Measurements from ENCODE around the gene MECR.

The MECR gene

GRCh38 chr1:29230553-29231378 is at the start of gene MECR:
TSS of gene MECR (minus strand) at chr1:29230934. CDS start at chr1:29230906, 28 bp downstream.
- DNase-seq: peak; percentile 85

GRCh38 chr1:29279951-29280391 is 49.2 kb upstream of the MECR start:
- no peak for DNase-seq

GRCh38 chr1:29279406-29279805 is 48.7 kb upstream of the MECR start:
- DNase-seq: no peak

- no peak for DNase-seq
Observed at GRCh38 chr1:29278124-29278523, 47.4 kb upstream of the MECR start.

GRCh38 chr1:29275435-29275834 is 44.7 kb upstream of the MECR start:
- DNase-seq: no peak

GRCh38 chr1:29272147-29272907 is 41.6 kb upstream of the MECR start:
- no peak for DNase-seq

GRCh38 chr1:29271724-29272123 is 41.0 kb upstream of the MECR start:
- no peak for DNase-seq

- no peak for DNase-seq
Observed at GRCh38 chr1:29270929-29271521, 40.3 kb upstream of the MECR start.

GRCh38 chr1:29269382-29269781 is 38.6 kb upstream of the MECR start:
- DNase-seq: no peak

- DNase-seq: no peak
Observed at GRCh38 chr1:29267321-29268070, 36.8 kb upstream of the MECR start.

- no peak for DNase-seq
Observed at GRCh38 chr1:29266912-29267311, 36.2 kb upstream of the MECR start.

- no peak for DNase-seq
Observed at GRCh38 chr1:29264773-29265389, 34.1 kb upstream of the MECR start.

GRCh38 chr1:29260531-29260930 is 29.8 kb upstream of the MECR start:
- no peak for DNase-seq

- DNase-seq: no peak
Observed at GRCh38 chr1:29259802-29260441, 29.2 kb upstream of the MECR start.

GRCh38 chr1:29258976-29259801 is 28.5 kb upstream of the MECR start:
- no peak for DNase-seq

GRCh38 chr1:29258189-29258975 is 27.6 kb upstream of the MECR start:
- no peak for DNase-seq

- DNase-seq: no peak
Observed at GRCh38 chr1:29256979-29257804, 26.5 kb upstream of the MECR start.

GRCh38 chr1:29256394-29256793 is 25.7 kb upstream of the MECR start:
- no peak for DNase-seq

GRCh38 chr1:29255134-29255666 is 24.5 kb upstream of the MECR start:
- DNase-seq: no peak

All from 8988T (cell line).